Suprapubic skin (tissue), 4 donors: ENCODE data around the gene KDM2B. TPM values are rescaled to one million over a fixed set of nuclear protein-coding genes. Genes with fewer than 3 reads are reported as not detected.

Source experiments
- DNase-seq, 2 donors: peaks; one replicate each; pipeline ENCODE4 v3.0.0-alpha.2; 2019; ENCODE audit warnings: low spot score in 2 of 2
- H3K27ac ChIP-seq: fragments of 200-600 bp; sonication (generic); one replicate; pipeline ENCODE4 v1.5.1; 2019
- H3K27me3 ChIP-seq: fragments of 200-600 bp; sonication (generic); one replicate; pipeline ENCODE4 v1.5.1; 2019
- H3K36me3 ChIP-seq: fragments of 200-600 bp; sonication (generic); one replicate; pipeline ENCODE4 v1.5.1; 2019
- H3K4me1 ChIP-seq: fragments of 200-600 bp; sonication (generic); one replicate; pipeline ENCODE4 v1.5.1; 2019
- H3K4me3 ChIP-seq: fragments of 200-600 bp; sonication (generic); one replicate; pipeline ENCODE4 v1.5.1; 2019; ENCODE audit warnings: mild to moderate bottlenecking
- H3K9me3 ChIP-seq: fragments of 200-600 bp; sonication (generic); one replicate; pipeline ENCODE4 v1.5.1; 2019
- EP300 ChIP-seq: sonication (generic); formaldehyde crosslinking; IDR thresholded peaks from one replicate; pipeline ENCODE4 v1.6.1; 2017; ENCODE audit warnings: antibody characterized with exemption
- POLR2A ChIP-seq, 2 donors: fragments of 450-650 bp; IDR thresholded peaks; one replicate each; pipeline ENCODE4 v1.6.1; 2017; ENCODE audit warnings: antibody characterized with exemption in 2 of 2, mild to moderate bottlenecking in 2 of 2, moderate library complexity in 2 of 2
- POLR2AphosphoS5 ChIP-seq, 3 donors: sonication (generic); formaldehyde crosslinking; IDR thresholded peaks; one replicate each; pipeline ENCODE4 v1.6.1; 2017; ENCODE audit warnings: antibody characterized with exemption in 3 of 3
- WGBS: methylation state at CpG from one replicate; pipeline ENCODE4 v1.1.5; 2018; 5-methylcytosine and 5-hydroxymethylcytosine counted together
- total RNA-seq, 4 donors: library from RNA; depleted of rRNA; stranded (reverse); fragments of >200 nt; gene quantifications; one replicate each; pipeline ENCODE4 v1.1.0, GENCODE V29; 2016
- TF ChIP-seq, protein P1 (sequence below), 2 donors: fragments of 200-600 bp in 1 of 2; fragments of 450-650 bp in 1 of 2; sonication (generic) in 1 of 2; IDR thresholded peaks; one replicate each; pipeline ENCODE4 v1.5.1; 2016 to 2019; ENCODE audit warnings: antibody characterized with exemption in 2 of 2, mild to moderate bottlenecking in 1 of 2, moderate library complexity in 1 of 2

Gene KDM2B
- total RNA-seq, 4 donors from 2014 or later = 47.8 to 53.7 (median 50.4) TPM

DNA sequence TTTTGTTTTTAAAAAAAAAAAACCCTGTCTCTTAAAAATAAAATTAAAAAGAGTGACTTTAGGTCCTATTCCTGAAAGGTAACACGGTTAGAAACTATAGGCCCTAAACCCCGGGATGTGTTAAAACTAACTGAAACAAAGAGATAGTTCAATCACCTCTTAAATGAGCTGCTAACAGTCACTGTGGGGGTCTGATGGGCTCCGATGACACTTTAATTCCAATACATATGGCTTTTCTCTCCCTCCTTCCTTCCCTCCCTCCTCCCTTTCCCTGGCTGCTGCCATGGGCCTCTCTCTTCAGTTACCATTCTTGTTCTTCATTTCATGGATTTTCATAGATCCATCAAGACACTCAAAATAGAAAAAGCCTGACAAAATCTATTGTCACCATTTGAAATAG lies 104.3 kb downstream of the KDM2B start:
- 83% methylated on average over 3 of the region's 3 CpGs for WGBS
- Histone ChIP-seq H3K27ac (no peak overlapping the region), H3K36me3 (no peaks in the 10 kb centered on the region), H3K27me3 (no peaks in the 10 kb centered on the region), H3K4me3 (no peak overlapping the region), H3K9me3 (no peaks in the 10 kb centered on the region), H3K4me1 (no peaks in the 10 kb centered on the region)
- no peak for TF ChIP-seq POLR2AphosphoS5 (IDR thresholded peaks at IDR 0.05)
- TF ChIP-seq EP300 = no peak
- TF ChIP-seq, protein P1, sequence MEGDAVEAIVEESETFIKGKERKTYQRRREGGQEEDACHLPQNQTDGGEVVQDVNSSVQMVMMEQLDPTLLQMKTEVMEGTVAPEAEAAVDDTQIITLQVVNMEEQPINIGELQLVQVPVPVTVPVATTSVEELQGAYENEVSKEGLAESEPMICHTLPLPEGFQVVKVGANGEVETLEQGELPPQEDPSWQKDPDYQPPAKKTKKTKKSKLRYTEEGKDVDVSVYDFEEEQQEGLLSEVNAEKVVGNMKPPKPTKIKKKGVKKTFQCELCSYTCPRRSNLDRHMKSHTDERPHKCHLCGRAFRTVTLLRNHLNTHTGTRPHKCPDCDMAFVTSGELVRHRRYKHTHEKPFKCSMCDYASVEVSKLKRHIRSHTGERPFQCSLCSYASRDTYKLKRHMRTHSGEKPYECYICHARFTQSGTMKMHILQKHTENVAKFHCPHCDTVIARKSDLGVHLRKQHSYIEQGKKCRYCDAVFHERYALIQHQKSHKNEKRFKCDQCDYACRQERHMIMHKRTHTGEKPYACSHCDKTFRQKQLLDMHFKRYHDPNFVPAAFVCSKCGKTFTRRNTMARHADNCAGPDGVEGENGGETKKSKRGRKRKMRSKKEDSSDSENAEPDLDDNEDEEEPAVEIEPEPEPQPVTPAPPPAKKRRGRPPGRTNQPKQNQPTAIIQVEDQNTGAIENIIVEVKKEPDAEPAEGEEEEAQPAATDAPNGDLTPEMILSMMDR (IDR thresholded peaks at IDR 0.05) = no peak
- TF ChIP-seq POLR2A (IDR thresholded peaks at IDR 0.05) = no peak
- no peak for DNase-seq

DNA sequence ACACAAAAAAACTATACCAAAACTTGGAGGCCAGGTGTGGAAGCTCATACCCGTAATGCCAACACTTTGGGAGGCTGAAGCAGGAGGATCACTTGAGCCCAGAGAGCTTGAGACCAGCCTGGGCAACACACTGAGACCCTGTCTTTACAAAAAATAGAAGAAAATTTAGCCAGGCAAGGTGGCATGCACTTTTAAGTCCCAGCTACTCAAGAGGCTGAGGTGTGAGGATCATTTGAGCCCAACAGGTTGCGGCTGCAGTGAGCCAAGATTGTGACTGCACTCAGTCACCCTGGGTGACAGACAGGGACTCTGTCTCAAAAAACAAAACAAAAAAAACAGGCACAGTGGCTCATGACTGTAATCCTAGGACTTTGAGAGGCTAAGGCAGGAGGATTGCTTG lies 105.5 kb downstream of the KDM2B start:
- H3K9me3 ChIP-seq = no peaks in the 10 kb centered on the region
- WGBS = 96% methylated on average over 2 of the region's 2 CpGs
- H3K4me1 ChIP-seq = no peaks in the 10 kb centered on the region
- no peak for DNase-seq
- TF ChIP-seq, protein P1 (IDR thresholded peaks at IDR 0.05) = no peak
- TF ChIP-seq POLR2A (IDR thresholded peaks at IDR 0.05) (no peak), POLR2AphosphoS5 (IDR thresholded peaks at IDR 0.05) (no peak), EP300 (no peak)
- no peak overlapping the region for H3K27ac ChIP-seq
- no peak overlapping the region for H3K4me3 ChIP-seq
- no peaks in the 10 kb centered on the region for H3K36me3 ChIP-seq
- H3K27me3 ChIP-seq = no peaks in the 10 kb centered on the region

DNA sequence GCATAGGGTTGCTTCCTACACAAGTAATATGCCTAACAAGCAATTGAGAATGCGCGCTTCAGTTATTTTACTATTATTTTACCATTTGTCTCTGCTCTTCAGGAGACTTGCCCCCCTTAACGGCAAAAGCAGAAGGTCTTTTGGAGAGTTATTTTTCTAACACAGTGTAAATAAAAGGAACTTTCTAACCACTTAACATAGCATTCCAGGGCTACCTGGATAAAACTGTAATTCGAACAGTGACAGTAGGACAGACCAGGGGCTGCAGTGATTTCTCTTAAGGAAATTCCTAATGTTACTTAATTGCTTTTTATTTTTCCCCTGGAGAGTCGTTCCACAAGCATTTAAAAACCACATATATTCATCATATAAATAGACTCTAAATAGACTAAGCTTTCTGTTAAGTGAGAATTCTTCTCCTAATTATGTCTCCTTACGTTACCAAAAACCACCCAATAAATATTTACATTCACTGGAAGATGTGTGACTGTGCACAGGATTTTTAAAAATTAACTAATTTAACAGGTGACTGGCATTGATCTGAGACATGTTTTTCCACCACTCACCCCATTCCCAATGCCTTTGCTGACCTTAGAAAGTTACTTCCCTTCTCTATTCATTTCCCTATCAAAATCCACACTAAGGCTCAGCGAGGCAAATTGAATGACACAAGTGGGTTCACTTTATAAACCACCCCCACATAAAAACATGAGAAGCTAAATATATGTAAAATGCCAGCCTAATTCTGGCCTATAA lies 108.5 kb downstream of the KDM2B start:
- H3K36me3 ChIP-seq = no peaks in the 10 kb centered on the region
- TF ChIP-seq, protein P1 (IDR thresholded peaks at IDR 0.05) = no peak
- TF ChIP-seq EP300 = no peak
- TF ChIP-seq POLR2AphosphoS5 (IDR thresholded peaks at IDR 0.05) = no peak
- no peak for TF ChIP-seq POLR2A (IDR thresholded peaks at IDR 0.05)
- no peak for DNase-seq
- H3K9me3 ChIP-seq = no peaks in the 10 kb centered on the region
- no peak overlapping the region for H3K27ac ChIP-seq
- no peaks in the 10 kb centered on the region for H3K27me3 ChIP-seq
- WGBS = 86% methylated on average over 7 of the region's 7 CpGs
- peaks cover 8% of the 10 kb centered on the region for H3K4me1 ChIP-seq
- H3K4me3 ChIP-seq = no peak overlapping the region

DNA sequence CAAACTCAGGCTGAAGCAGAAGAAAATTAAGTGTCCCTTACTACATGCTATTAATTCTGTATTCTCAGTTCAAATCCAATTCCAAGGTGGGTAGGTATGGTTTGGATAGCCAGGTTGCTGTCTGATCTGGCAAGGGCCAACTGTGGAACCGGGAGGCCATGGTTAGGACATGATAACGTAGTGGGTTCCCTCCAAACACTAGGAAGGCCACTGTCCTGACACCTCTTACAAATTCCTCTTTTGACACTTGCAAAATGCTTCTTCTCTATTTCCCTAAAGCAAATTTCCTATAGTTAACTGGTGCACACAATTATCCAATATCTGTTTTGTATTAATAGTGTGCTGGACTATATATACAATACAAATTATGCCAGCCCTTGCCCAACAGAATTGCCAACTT lies 110.1 kb downstream of the KDM2B start:
- 77% methylated on average over 2 of the region's 2 CpGs for WGBS
- Histone ChIP-seq H3K4me3 (no peak overlapping the region), H3K27me3 (no peaks in the 10 kb centered on the region), H3K9me3 (no peaks in the 10 kb centered on the region), H3K4me1 (peaks cover 14% of the 10 kb centered on the region), H3K36me3 (no peaks in the 10 kb centered on the region), H3K27ac (no peak overlapping the region)
- no peak for DNase-seq
- TF ChIP-seq, protein P1 (IDR thresholded peaks at IDR 0.05) = no peak
- TF ChIP-seq EP300 = no peak
- no peak for TF ChIP-seq POLR2A (IDR thresholded peaks at IDR 0.05)
- no peak for TF ChIP-seq POLR2AphosphoS5 (IDR thresholded peaks at IDR 0.05)

DNA sequence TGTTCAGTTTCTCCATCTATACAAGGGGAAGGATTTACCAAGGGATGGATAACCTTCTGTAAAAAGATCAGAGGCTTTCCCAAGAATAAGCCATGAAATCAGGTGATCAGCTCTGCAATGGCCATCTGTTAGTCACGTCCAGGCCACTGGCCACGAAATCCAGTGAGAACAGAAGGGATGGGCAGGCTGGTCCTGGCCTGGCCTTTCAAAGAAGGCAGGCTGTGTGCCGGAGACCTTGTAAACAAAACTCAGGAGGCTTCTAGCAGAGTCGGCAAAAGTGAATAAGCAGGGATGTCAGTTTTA lies 112.4 kb downstream of the KDM2B start:
- WGBS = 63% methylated on average over 4 of the region's 4 CpGs
- TF ChIP-seq EP300 (no peak), POLR2AphosphoS5 (IDR thresholded peaks at IDR 0.05) (no peak), POLR2A (IDR thresholded peaks at IDR 0.05) (no peak)
- TF ChIP-seq, protein P1 (IDR thresholded peaks at IDR 0.05) = no peak
- H3K27ac ChIP-seq = no peak overlapping the region

More for the DNA sequence above, 112.4 kb downstream of the KDM2B start:
- DNase-seq = no peak
- H3K4me1 ChIP-seq = peaks cover 21% of the 10 kb centered on the region
- no peaks in the 10 kb centered on the region for H3K36me3 ChIP-seq
- no peaks in the 10 kb centered on the region for H3K27me3 ChIP-seq
- H3K4me3 ChIP-seq = no peak overlapping the region
- no peaks in the 10 kb centered on the region for H3K9me3 ChIP-seq
